ENCODE measurements around the gene PTPRT.
"Not testable (repeated sequence)": the region's sequence is repeated elsewhere in the genome, so short reads cannot be mapped to it uniquely, and the experiment has no call there.

The PTPRT gene

DNA sequence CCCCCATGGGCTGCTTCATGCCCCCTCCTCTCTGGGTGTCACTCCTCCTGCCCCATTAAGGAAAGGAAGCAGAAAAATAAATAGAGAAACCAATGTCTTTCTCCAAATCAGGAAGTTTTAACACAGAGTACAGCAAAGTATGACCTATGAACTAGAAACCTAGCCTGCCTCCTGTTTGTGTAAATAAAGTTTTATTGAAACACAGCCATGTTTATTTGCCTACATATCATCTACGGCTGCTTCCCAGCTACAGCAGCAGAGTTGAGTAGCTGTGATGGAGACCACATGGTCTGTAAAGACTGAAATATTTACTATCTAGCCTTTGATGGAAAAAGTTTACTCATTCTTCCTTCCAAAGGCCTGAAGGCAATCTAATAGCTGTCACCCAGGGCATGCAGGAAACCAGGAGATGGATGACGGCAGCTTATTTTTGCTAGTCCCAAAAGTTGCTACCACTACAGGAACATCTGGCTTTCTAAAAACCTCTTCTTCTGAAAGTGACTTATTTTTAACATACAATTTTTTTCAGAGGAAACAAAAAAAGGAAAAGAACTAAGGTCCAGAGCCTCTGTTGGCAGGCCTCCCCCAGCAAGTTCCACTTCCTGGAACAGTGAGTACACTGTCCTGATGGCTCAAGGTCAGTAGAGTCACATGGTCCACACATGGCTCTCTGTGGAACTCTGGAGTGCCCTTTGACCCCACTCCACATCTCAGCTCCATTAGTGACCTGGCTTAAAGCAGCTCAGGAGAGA, 287.8 kb downstream of the PTPRT start:
- DNase-seq, result no peak

GRCh38 chr20:42900764-42901163, 288.9 kb downstream of the PTPRT start:
- DNase-seq, result not testable (repeated sequence)

- no peak for DNase-seq
Observed at GRCh38 chr20:42895020-42895419, 294.7 kb downstream of the PTPRT start.

- DNase-seq, result no peak
Observed at GRCh38 chr20:42894483-42894882, 295.2 kb downstream of the PTPRT start.

- no peak for DNase-seq
Observed at GRCh38 chr20:42889517-42889916, 300.2 kb downstream of the PTPRT start.

DNA sequence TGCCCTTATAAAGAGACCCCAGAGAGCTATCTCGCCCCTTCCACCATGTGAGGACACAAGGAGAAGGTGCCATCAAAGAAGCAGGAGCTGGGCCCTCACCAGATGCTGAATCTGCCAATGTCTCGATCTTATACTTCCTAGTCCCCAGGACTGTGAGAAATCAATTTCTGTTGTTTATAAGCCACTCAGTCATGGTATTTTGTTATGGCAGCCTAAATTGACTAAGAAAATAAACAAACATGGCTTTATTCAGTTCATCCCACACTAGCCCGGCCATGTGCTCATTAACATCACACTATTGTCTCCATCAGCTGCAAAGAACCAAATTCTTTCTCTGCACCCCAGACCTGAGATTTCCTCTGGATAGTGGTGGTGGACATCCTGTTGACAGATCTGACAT, 302.4 kb downstream of the PTPRT start:
- DNase-seq, result no peak

- DNase-seq, result no peak
Observed at GRCh38 chr20:42886801-42887200, 302.9 kb downstream of the PTPRT start.

DNA sequence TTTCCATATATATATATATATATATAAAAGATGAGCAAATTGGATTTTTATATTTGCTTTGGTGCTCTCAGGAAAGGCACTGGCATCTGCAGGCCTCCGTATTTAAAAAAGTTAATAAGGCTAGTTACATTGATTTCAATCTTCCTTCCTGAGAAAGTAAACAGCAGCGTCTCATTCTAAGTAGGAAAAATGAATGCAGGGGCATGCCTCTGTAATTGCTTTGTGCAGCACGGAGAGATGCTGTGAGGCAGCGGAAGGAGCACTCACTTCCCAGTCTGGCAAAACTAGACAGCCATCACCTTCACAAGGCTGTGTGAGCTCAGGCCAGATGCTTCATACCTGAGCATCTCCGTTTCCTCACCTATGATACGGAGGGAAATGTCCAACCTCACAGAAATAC, 303.7 kb downstream of the PTPRT start:
- DNase-seq, result no peak

- DNase-seq, result no peak
Observed at GRCh38 chr20:42875581-42875980, 314.1 kb downstream of the PTPRT start.

- DNase-seq, result no peak
Observed at GRCh38 chr20:42873259-42873658, 316.4 kb downstream of the PTPRT start.

- DNase-seq, result no peak
Observed at GRCh38 chr20:42864116-42864515, 325.6 kb downstream of the PTPRT start.

DNA sequence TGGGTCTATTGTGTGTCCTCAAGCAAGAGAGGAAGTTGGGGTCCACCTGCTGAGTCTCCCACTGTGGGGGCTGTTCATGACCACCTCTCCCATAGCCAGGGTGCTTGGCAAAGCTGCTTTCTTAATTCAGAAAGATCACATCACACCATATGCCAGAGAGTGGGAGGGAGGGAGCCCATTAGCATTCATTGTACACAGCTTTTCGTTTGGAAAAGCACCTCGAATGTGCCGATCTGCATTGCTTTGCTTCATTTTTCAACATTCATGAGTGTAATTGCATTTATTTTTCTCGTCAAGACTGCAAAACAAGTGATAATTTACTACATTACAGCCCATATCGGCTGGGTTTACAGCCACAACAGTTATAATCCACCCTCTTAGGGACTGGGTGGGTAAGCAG, 327.3 kb downstream of the PTPRT start:
- DNase-seq, result no peak

- no peak for DNase-seq
Observed at GRCh38 chr20:42857446-42857845, 332.3 kb downstream of the PTPRT start.

DNA sequence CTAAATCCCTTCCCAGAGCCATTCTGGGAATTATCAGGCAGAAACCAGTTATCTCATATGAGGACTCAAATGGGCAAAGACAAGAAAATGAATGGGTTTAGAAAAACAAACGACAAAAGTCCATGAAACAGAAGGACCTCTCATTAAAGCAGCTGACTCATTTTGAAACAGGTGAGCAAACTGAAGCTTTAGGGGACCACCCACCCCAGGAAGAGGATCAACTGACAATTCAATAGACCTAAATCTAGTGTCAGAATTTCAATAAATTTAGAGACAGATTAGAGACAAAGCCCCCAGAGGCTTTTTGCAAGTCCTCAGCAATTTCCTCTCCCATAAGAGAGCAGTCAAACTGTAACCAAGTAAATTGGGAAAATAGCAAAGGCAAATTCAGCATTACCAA, 333.8 kb downstream of the PTPRT start:
- DNase-seq, result no peak

DNA sequence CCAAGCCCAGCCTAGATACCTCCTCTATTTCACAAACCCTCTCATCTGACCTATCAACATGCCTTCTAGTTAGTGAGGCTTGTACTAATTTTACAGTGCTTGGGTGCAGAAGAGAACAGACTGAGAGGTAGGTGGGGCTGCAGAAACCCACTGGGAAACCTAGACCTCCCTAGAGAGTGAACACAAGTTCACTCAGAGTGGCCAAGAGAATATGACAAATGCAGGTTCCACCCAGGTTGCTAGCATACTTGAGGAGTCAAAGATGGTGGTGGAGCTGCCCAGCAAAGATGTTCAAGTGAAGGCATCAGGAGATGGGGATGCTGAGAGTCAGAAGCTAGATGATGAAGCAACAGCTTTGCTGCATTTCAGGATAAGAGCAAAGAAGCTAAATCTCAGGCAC, 337.0 kb downstream of the PTPRT start:
- no peak for DNase-seq

- no peak for DNase-seq
Observed at GRCh38 chr20:42846784-42847490, 342.8 kb downstream of the PTPRT start.

- no peak for DNase-seq
Observed at GRCh38 chr20:42844751-42845150, 345.0 kb downstream of the PTPRT start.

GRCh38 chr20:42837456-42837855, 352.2 kb downstream of the PTPRT start:
- no peak for DNase-seq

GRCh38 chr20:42836339-42836738, 353.4 kb downstream of the PTPRT start:
- no peak for DNase-seq

GRCh38 chr20:42807876-42808275, 381.8 kb downstream of the PTPRT start:
- DNase-seq, result no peak

- no peak for DNase-seq
Observed at GRCh38 chr20:42795111-42795695, 394.5 kb downstream of the PTPRT start.

DNA sequence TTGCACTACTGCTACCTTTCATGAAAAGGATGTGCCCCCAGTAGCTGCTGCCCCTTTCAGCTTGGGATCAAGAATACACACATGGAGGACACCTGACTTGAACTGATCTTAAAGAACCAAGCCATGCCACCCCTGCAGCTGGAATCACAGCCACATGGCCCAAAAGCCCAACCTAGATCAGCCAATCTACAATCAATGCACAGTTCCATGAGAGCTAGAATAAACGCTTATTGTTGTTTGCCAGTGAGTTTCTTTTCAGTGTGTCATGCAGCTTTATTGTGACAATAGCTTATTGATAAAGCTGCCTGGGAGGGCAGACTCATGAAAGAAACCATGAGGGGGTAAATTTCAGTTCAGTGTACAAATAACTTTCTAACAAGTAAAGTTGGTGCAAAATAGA, 397.7 kb downstream of the PTPRT start:
- DNase-seq, result no peak

DNA sequence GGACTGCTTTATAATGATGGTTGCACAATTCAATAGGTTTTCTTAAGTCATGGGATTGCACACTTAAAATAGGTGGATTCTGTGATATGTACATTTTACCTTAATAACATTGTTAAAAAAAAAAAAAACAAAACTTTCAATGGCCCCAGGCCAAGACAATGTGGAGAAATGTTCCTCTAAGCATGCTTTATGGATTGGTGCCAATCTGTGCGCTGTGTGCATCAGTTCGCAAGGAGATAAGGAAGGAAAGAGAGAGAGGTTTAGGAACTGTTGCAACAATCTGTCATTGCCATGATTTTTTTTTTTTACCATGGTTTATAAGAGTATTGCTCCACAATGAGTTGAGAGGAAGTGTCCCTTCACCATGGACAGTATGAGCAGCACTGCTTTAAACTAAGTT, 399.6 kb downstream of the PTPRT start:
- DNase-seq, result no peak

DNA sequence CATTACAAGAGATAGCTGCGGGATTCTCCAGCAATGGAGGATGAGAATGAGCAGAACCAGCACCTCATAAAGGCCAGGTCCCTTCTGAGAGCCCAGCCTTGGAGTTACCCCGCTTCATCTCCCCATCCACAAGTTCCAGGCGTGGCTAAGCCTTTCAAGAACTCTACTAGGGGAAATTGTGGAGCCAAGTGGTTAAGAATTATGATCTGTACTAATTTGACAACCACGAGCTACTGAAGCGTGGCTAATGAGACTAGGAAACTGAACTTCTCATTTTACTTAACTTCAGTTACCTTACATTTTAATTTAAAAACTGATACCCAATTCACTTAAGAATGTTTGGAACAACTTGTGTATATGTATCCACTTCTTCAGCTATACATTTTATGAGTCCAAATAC, 401.0 kb downstream of the PTPRT start:
- no peak for DNase-seq

Measured in hematopoietic multipotent progenitor cell treated with erythropoietin and hydrocortisone succinate and interleukin-3 and kit ligand, for 6 days (in vitro differentiated cells).